SU-DHL-6 (cell line): ENCODE measurements around the gene KRT222.

ENCODE experiments used
- H2AFZ ChIP-seq: fragments of 200-600 bp; sonication (generic); 2 replicates; pipeline ENCODE4 v1.6.1; 2014; ENCODE audit warnings: low read depth, mild to moderate bottlenecking, moderate library complexity, mixed read lengths, antibody characterized with exemption, low read length; ENCODE audit not compliant: severe bottlenecking
- H3F3A ChIP-seq: fragments of 200-600 bp; shearing (Covaris generic); 2 replicates; pipeline ENCODE4 v1.6.0; 2016; ENCODE audit warnings: antibody characterized with exemption, mild to moderate bottlenecking; ENCODE audit not compliant: insufficient read depth
- H3K27ac ChIP-seq: fragments of 200-600 bp; sonication (generic); 2 replicates; pipeline ENCODE4 v1.5.1; 2016; ENCODE audit warnings: low read depth, mild to moderate bottlenecking, low read length, moderate library complexity, mixed read lengths
- H3K27me3 ChIP-seq: fragments of 200-600 bp; sonication (generic), shearing (Covaris generic); 2 replicates; pipeline ENCODE4 v1.6.0; 2014; ENCODE audit warnings: mild to moderate bottlenecking, low read length
- H3K36me3 ChIP-seq: fragments of 200-600 bp; sonication (generic); 2 replicates; pipeline ENCODE4 v1.6.1; 2014; ENCODE audit warnings: mild to moderate bottlenecking, low read length, mixed read lengths
- H3K4me2 ChIP-seq: fragments of 300-600, 200-600 bp; shearing (Covaris generic), sonication (generic); 2 replicates; pipeline ENCODE4 v1.6.0; 2014; ENCODE audit warnings: low read length, low read depth, mild to moderate bottlenecking; ENCODE audit not compliant: poor library complexity, severe bottlenecking
- H3K4me3 ChIP-seq: fragments of 200-600 bp; sonication (generic); 2 replicates; pipeline ENCODE4 v1.5.1; 2014; ENCODE audit warnings: antibody characterized with exemption, low read length, mild to moderate bottlenecking, mixed read lengths; ENCODE audit not compliant: insufficient read depth, poor library complexity, severe bottlenecking
- H3K79me2 ChIP-seq: fragments of 200-600 bp; sonication (generic); 2 replicates; pipeline ENCODE4 v1.6.1; 2014; ENCODE audit warnings: mild to moderate bottlenecking, low read length, moderate library complexity; ENCODE audit not compliant: insufficient read depth
- H3K9ac ChIP-seq: fragments of 200-600 bp; sonication (generic); 2 replicates; pipeline ENCODE4 v1.7.0; 2014; ENCODE audit warnings: mild to moderate bottlenecking, low read length
- H3K9me2 ChIP-seq: fragments of 200-600 bp; sonication (generic); replicated peaks from 2 replicates; pipeline ENCODE4 v1.6.1; 2014; ENCODE audit warnings: low read length; ENCODE audit not compliant: insufficient read depth
- H3K9me3 ChIP-seq: fragments of 200-600 bp; sonication (generic); 2 replicates; pipeline ENCODE4 v1.6.1; 2014; ENCODE audit warnings: low read length, mixed read lengths; ENCODE audit not compliant: insufficient read depth
- H4K20me1 ChIP-seq: fragments of 200-600 bp; sonication (generic); 2 replicates; pipeline ENCODE4 v1.6.1; 2014; ENCODE audit warnings: low read depth, mild to moderate bottlenecking, antibody characterized with exemption, low read length, moderate library complexity, mixed read lengths
- CTCF ChIP-seq: fragments of 200-600 bp; sonication (generic); IDR thresholded peaks from one replicate; pipeline ENCODE4 v1.5.1; 2017; ENCODE audit warnings: antibody characterized with exemption, mild to moderate bottlenecking, low read length, moderate library complexity; ENCODE audit not compliant: insufficient read depth, poor library complexity, severe bottlenecking
- EZH2phosphoT487 ChIP-seq: fragments of 200-600 bp; sonication (generic), shearing (Covaris generic); conservative IDR thresholded peaks from 2 replicates; pipeline ENCODE4 v1.6.1; 2018; ENCODE audit warnings: mild to moderate bottlenecking, antibody characterized with exemption, low read length, moderate library complexity, mixed read lengths

Gene KRT222

GRCh38 chr17:40651939-40652338 is 13.0 kb downstream of the KRT222 start:
- Histone ChIP-seq H2AFZ (no peak overlapping the region), H3K4me2 (no peak overlapping the region), H3K79me2 (peaks cover 7% of the 10 kb centered on the region), H3K4me3 (no peak overlapping the region), H3K36me3 (no peaks in the 10 kb centered on the region), H4K20me1 (no peaks in the 10 kb centered on the region), H3K9ac (no peak overlapping the region), H3F3A (no peaks in the 10 kb centered on the region), H3K27ac (no peak overlapping the region), H3K9me3 (no peaks in the 10 kb centered on the region), H3K27me3 (no peaks in the 10 kb centered on the region), H3K9me2 (no peaks in the 10 kb centered on the region)
- TF ChIP-seq EZH2phosphoT487 (no peak), CTCF (no peak)

- Histone ChIP-seq H3K27ac (peak overlapping the region; percentile 66; the same call in 1 of the 2 replicates), H3K9me3 (no peaks in the 10 kb centered on the region), H3F3A (no peaks in the 10 kb centered on the region), H3K9me2 (no peaks in the 10 kb centered on the region), H2AFZ (peak overlapping the region; percentile 98), H3K27me3 (no peaks in the 10 kb centered on the region), H4K20me1 (no peaks in the 10 kb centered on the region), H3K36me3 (peaks cover 20% of the 10 kb centered on the region), H3K9ac (peak overlapping the region; percentile 97), H3K4me2 (peak overlapping the region; percentile 89), H3K79me2 (peaks cover 41% of the 10 kb centered on the region), H3K4me3 (peak overlapping the region; percentile 99)
- no peak for TF ChIP-seq EZH2phosphoT487
- no peak for TF ChIP-seq CTCF
Measured at GRCh38 chr17:40648384-40648968, 16.5 kb downstream of the KRT222 start.

- Histone ChIP-seq H2AFZ (peak within 1 kb of the TSS; percentile 98), H3F3A (no peaks in the 10 kb centered on the region), H3K9me2 (no peaks in the 10 kb centered on the region), H3K9me3 (no peaks in the 10 kb centered on the region), H3K4me2 (peak within 1 kb of the TSS; percentile 89), H3K4me3 (peak within 1 kb of the TSS; percentile 99), H3K27ac (peak within 1 kb of the TSS; percentile 66), H4K20me1 (no peaks in the 10 kb centered on the region), H3K9ac (peak within 1 kb of the TSS; percentile 97), H3K79me2 (peaks cover 45% of the 10 kb centered on the region), H3K36me3 (peaks cover 27% of the 10 kb centered on the region), H3K27me3 (no peaks in the 10 kb centered on the region)
- TF ChIP-seq CTCF (no peak), EZH2phosphoT487 (no peak)
Measured at GRCh38 chr17:40647624-40648383, 17.2 kb downstream of the KRT222 start, which contains the start of gene SMARCE1. Gene SMARCE1 (minus strand): TSS chr17:40647818. CDS start chr17:40645802, 2,016 bp downstream.
